KOPT-K1 (cell line): ENCODE measurements around the gene ARMC2.

Experiments used
- H3K27ac ChIP-seq: fragments of 200-600 bp; sonication (generic); 2 replicates; pipeline ENCODE4 v1.5.1; 2016; ENCODE audit warnings: antibody characterized with exemption, mild to moderate bottlenecking, low read depth, low read length; ENCODE audit not compliant: poor library complexity, severe bottlenecking
- H3K36me3 ChIP-seq: fragments of 200-600 bp; sonication (generic); 2 replicates; pipeline ENCODE4 v1.5.1; 2017; ENCODE audit warnings: antibody characterized with exemption, mild to moderate bottlenecking, low read length, moderate library complexity; ENCODE audit not compliant: insufficient read depth
- H3K9me3 ChIP-seq: fragments of 200-600 bp; sonication (generic); 2 replicates; pipeline ENCODE4 v1.5.1; 2017; ENCODE audit warnings: antibody characterized with exemption, low read length, mild to moderate bottlenecking; ENCODE audit not compliant: insufficient read depth, poor library complexity, severe bottlenecking

The ARMC2 gene

DNA sequence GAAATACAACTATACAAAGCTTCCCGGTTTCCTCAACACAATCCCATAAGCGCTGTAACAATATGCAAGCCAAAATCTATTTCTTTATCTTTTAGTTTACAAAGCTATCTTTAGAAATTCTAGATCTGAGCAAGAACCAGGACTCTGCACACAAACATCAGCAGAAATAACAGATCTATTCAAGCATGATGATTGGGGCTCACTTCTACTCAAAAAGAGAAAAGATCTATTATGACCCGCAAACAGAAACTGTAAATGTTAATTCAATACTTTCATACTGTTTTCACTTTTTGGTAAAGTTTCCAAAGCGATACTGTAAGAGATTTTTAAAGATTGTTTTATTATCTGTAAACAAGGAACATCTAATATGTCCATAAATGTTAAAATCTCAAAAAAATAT, 159.8 kb downstream of the ARMC2 start:
- no peaks in the 10 kb centered on the region for H3K9me3 ChIP-seq

DNA sequence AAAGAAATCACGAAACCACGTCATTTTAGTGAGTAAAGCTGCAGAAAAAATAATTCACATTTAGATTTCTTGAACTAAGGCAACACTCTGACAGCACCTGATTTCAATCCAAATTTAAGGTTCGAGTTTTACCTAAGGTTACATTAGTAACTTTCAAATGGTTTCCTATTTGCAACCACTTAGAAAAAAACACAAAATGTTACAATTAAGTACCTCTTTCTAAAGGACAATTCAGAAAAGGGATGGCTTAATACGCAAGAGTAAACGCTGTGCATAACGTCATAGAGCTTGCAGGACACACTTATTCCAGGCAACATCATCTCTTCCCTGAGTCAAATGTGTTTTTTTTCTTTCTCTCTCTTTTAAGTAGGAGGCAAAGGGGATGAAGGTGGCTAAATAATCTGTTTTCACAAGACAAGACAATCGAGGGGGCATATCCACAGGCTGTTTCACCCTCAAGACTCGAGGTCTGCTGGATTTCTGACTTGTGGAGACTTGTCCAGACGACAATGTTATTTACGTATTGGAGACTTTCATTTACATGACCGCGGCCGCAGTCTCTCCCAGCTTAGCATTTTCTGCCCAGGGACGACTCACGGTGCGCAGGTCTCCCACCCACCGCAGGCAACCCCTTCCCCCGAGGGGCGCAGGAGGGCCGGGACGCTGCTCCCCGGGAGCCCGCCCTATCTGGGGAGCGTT, 160.5 kb downstream of the ARMC2 start:
- peak overlapping the region; percentile 57 for H3K27ac ChIP-seq
- no peaks in the 10 kb centered on the region for H3K36me3 ChIP-seq
- H3K9me3 ChIP-seq = no peaks in the 10 kb centered on the region

More for the DNA sequence above, 159.8 kb downstream of the ARMC2 start:
- Histone ChIP-seq H3K27ac (no peak overlapping the region), H3K36me3 (no peaks in the 10 kb centered on the region)

DNA sequence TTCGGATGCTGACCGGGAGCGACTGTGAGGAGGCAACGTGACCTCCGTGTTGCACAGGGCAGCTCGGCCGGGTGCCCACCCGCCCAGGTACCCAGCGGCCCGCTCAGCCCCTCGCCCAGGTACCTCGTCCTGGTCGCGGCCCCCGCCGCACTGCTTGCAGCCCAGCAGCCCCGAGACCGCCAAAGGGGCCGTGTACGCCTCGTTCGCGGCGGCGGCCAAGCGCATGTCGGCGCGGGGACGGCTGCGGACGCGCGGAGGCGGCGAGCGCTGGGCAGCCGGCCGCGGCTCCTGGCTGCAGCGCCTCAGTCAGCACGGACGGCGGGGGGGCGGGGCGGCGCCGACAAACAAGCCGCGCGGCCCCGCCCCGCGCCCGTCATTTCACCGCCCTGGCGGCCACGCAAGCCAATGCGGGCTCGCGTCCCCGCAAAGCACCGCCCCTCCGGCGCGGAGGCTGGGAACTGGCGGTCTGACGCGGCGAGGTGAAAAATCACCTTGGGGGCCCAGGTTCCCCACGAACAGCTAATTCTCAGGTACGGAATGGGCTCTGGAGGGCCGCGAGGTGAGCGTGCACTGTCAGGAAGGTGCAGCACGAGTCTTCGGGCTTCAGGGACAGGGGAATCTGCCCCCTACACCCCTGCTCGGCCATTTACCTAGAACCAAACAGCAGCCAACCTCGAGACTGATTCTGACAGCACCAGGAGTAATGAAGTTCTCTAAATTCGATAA, 161.2 kb downstream of the ARMC2 start:
- peak overlapping the region; percentile 57 for H3K27ac ChIP-seq
- no peaks in the 10 kb centered on the region for H3K36me3 ChIP-seq
- no peaks in the 10 kb centered on the region for H3K9me3 ChIP-seq

DNA sequence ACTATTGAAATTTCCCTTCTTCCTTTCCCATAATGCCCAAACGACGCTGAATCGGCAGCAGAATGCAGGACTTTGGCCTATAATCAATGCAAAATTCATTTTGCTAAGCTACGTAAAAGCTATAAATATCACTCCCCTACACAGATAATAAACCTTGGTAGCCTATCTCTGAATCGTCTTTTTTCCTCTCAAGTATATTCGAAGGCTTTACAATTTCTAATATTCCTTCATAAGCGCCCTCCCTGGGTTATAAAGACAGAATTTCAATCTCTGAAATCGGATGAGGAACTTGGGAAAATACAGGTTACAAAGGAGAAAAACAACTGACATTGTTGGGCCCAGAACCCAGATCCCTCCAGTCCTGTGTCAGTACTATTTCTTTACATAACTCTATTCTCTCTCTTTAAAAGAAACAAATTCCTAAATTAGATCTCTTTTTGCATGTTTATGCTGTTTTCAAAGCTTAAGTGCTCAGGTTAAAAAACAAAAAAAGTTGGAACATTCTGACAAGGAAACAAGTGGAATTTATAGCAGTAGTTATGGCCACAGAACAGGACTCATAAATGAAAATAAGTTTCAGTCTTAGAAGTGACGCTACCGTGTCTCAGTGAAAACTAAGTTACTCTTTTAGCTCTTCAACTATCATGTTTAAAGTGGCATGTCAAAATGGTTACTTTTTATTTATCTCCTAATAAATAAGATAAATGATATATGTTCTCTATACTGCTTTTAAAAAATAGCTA, 161.9 kb downstream of the ARMC2 start:
- Histone ChIP-seq H3K9me3 (no peaks in the 10 kb centered on the region), H3K36me3 (no peaks in the 10 kb centered on the region), H3K27ac (peak overlapping the region; percentile 57)

DNA sequence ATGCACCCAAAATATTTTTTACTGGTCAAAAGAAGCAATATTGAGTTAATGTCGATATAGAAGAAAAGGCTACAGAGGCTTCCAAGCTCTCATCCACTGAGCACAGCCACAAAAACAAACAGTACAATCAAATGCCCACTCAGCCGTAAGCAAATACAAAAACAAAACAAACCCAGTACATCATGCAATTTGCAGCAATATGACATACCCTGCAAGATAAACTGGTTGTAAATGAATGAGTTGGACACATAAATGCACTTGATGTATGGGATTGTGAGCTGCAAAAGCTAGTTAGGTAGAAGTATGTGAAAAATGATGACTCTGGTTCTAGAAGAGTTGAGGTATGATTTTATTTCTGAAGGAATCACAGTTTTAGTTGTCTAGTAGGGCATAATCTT, 162.5 kb downstream of the ARMC2 start:
- no peaks in the 10 kb centered on the region for H3K9me3 ChIP-seq
- no peaks in the 10 kb centered on the region for H3K36me3 ChIP-seq
- no peak overlapping the region for H3K27ac ChIP-seq

DNA sequence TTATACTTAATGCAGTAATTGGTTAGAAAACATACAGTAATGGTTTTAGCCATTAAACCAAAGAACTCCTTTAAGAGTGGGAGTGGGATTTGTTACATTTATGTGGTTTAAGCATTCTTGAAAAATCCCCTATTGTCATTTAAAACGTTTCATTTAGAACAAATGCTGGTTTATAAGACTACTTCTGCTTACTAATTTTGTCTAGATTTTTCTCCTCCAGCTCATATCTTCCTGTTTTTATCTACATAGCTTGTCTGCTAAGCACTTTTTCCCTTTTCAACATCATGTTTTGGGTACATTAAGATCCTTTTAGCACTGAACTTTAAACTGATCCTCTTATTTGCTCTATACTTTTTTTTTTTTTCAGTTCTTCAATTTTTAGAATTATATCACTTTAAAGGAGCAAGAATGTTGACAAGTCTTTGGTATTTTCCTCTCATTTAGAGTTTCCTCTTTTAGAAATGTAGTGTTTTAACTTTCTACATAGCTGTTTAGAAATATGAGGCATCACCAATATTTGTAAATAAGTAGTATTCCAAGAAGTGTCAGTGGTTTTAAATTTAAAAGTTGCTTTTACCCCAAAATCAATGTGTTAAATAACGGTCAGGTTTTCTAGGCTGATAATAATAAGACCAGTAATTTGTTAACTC, 165.6 kb downstream of the ARMC2 start:
- no peaks in the 10 kb centered on the region for H3K36me3 ChIP-seq
- H3K27ac ChIP-seq = no peak overlapping the region
- H3K9me3 ChIP-seq = no peaks in the 10 kb centered on the region

DNA sequence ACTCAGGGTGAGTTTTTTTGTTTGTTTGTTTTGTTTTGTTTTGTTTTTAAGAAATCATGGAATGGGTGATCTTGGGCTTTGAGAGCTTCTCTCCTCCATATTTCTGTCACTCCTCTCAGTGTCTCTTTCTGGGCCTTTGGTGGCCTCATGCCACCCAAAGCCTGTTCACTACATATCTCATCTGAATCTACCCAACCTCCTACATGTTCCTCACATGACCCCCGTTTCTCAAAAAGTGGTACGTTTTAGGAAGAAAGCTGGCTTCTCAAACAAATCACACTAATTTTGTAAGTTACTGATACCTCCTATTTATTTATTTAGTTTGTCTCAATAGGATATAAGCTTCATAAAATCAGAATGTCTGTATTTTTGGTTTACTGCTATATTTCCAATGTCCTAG, 166.4 kb downstream of the ARMC2 start:
- H3K36me3 ChIP-seq = no peaks in the 10 kb centered on the region
- H3K9me3 ChIP-seq = no peaks in the 10 kb centered on the region
- H3K27ac ChIP-seq = no peak overlapping the region

DNA sequence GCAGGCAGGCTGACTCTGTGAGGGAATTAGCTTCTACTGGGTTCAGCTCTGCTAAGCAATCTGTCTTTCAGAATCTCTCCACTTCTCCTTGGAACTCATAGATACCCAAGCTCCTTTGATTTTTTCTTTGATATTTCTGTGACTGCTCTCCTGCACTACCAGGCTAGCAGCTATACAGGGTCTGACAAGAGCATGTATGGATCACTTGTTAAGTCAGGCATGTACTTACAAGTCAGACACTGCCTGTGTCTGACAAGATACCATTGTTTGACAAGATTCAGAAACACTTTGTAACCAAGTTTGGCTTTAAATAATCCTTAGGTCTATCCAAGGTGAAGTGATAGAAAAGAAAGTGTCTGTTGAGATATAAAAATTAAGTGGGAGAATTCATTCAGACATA, 167.0 kb downstream of the ARMC2 start:
- Histone ChIP-seq H3K9me3 (no peaks in the 10 kb centered on the region), H3K36me3 (no peaks in the 10 kb centered on the region), H3K27ac (no peak overlapping the region)

DNA sequence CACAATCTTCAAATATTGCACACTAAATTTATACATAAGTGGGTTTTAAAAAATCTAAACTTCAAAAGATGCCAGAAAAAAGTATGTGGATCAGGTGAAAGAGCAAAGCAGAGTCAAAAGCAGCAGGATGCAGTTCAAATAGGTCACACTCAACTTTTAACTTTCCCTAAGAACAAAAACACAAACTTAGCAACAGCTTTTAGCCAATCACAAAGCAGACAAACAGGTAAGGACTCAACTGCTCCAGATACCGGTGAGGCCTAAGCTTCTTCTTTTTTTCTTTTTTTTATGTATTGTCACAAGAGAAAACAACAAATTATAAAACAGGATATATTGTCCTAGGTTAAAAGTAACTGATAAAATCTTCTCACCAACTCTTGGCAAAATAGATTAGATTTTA, 171.7 kb downstream of the ARMC2 start:
- no peaks in the 10 kb centered on the region for H3K36me3 ChIP-seq
- H3K27ac ChIP-seq = no peak overlapping the region

DNA sequence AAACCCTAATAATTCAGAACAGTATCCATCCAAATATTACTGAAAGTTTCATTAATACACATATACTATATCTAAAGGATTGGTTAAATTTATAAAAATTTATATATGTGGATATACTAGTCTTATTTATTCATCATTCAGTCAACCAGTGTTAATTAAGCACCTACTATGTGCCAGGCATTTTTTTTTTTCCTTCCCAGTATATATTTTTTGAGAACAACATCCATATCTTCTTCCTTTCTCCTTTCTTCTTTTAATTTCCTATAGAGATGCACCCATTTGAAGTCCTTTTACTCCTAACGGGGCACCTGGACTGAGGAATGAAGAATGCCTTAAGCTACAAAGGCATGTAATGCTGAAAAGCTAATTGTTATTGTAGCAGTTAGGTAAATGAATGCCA, 173.6 kb downstream of the ARMC2 start:
- H3K9me3 ChIP-seq = no peaks in the 10 kb centered on the region
- no peaks in the 10 kb centered on the region for H3K36me3 ChIP-seq
- H3K27ac ChIP-seq = no peak overlapping the region

More for the DNA sequence above, 171.7 kb downstream of the ARMC2 start:
- H3K9me3 ChIP-seq = no peaks in the 10 kb centered on the region

DNA sequence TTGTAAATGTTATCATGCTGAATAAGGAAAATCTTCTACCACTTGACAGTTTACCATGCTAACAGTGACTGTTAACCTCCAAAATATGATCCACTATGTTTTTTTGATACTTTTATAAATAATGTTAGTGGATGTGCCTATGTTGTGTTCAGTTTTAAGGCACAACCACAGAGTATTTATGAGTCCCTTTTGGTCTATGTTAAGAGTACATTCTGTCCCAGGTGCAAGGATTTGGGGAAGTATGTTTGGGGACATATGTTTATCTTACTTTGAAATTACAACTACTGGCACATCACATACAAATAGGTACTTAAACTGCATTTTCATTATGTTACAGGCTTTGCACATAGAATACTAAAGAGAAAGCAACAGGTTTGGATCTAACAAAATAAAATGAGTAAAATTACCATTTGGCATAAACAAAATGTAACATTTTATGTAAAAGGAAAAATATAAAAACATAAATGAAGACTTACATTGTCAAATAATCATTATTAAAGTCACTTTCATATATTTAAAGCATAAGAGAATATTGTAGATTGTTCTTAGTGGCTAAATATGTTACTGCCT, 175.2 kb downstream of the ARMC2 start:
- no peak overlapping the region for H3K27ac ChIP-seq
- H3K36me3 ChIP-seq = no peaks in the 10 kb centered on the region
- no peaks in the 10 kb centered on the region for H3K9me3 ChIP-seq
